GM19099 (cell line): ENCODE data around the gene FGD6.
A peak's percentile ranks its signal among the peaks of the same experiment; 100 is the strongest.

Experiments
- POLR2A ChIP-seq: IDR thresholded peaks from 3 replicates; pipeline ENCODE4 v1.6.1; 2011; ENCODE audit warnings: low read depth; ENCODE audit not compliant: insufficient read length; ENCODE audit errors: extremely low read depth

FGD6 gene

GRCh38 chr12:95240556-95240955 lies 23.3 kb upstream of the FGD6 start:
- TF ChIP-seq POLR2A = no peak

GRCh38 chr12:95239216-95239615 lies 21.9 kb upstream of the FGD6 start:
- TF ChIP-seq POLR2A = no peak

GRCh38 chr12:95238150-95238549 lies 20.9 kb upstream of the FGD6 start:
- TF ChIP-seq POLR2A = no peak

GRCh38 chr12:95237315-95237714 lies 20.0 kb upstream of the FGD6 start:
- TF ChIP-seq POLR2A = no peak

GRCh38 chr12:95231190-95231589 lies 13.9 kb upstream of the FGD6 start:
- TF ChIP-seq POLR2A = no peak

- TF ChIP-seq POLR2A = no peak
These were observed 13.0 kb upstream of the FGD6 start for GRCh38 chr12:95230313-95230712.

- no peak for TF ChIP-seq POLR2A
These were observed 12.4 kb upstream of the FGD6 start for GRCh38 chr12:95229636-95230035.

- no peak for TF ChIP-seq POLR2A
These were observed 11.3 kb upstream of the FGD6 start for GRCh38 chr12:95228617-95229016.

- no peak for TF ChIP-seq POLR2A
These were observed 10.6 kb upstream of the FGD6 start for GRCh38 chr12:95227818-95228356.

- TF ChIP-seq POLR2A = no peak
These were observed 8.5 kb upstream of the FGD6 start for GRCh38 chr12:95225645-95226212.

GRCh38 chr12:95224202-95225170 lies 7.2 kb upstream of the FGD6 start:
- TF ChIP-seq POLR2A = no peak

GRCh38 chr12:95220726-95221125 lies 3.5 kb upstream of the FGD6 start:
- no peak for TF ChIP-seq POLR2A

GRCh38 chr12:95220190-95220589 lies 2.9 kb upstream of the FGD6 start:
- TF ChIP-seq POLR2A = no peak

GRCh38 chr12:95218150-95219133 lies 1.2 kb upstream of the FGD6 start:
- TF ChIP-seq POLR2A = peak; percentile 24
